DND-41 (cell line): Measurements from ENCODE around the gene SDHB.

Experiments
- ATAC-seq: fragments of 200-7000 bp; cut with Tn5 transposase; 3 replicates; pipeline ENCODE4 v1.9.1; 2021; ENCODE audit warnings: low read depth; ENCODE audit not compliant: insufficient read depth
- DNase-seq: peaks from one replicate; pipeline ENCODE4 v3.0.0-alpha.2; 2020
- H2AFZ ChIP-seq: 2 replicates; pipeline ENCODE4 v1.6.0; 2012; ENCODE audit warnings: low read depth, low read length
- H3K27ac ChIP-seq: 2 replicates; pipeline ENCODE4 v1.5.1; 2012; ENCODE audit warnings: low read length, inconsistent platforms
- H3K27me3 ChIP-seq: fragments of 200-600 bp; sonication (generic); 2 replicates; pipeline ENCODE4 v1.6.0; 2012; ENCODE audit warnings: low read length, mild to moderate bottlenecking, inconsistent platforms; ENCODE audit not compliant: insufficient read depth, poor library complexity
- H3K36me3 ChIP-seq: 2 replicates; pipeline ENCODE4 v1.5.1; 2012; ENCODE audit warnings: low read length, inconsistent platforms; ENCODE audit not compliant: insufficient read depth
- H3K4me1 ChIP-seq: 2 replicates; pipeline ENCODE4 v1.5.1; 2012; ENCODE audit warnings: mild to moderate bottlenecking, low read length; ENCODE audit not compliant: insufficient read depth
- H3K4me2 ChIP-seq: 2 replicates; pipeline ENCODE4 v1.6.0; 2012; ENCODE audit warnings: mild to moderate bottlenecking, moderate library complexity, low read length, inconsistent platforms; ENCODE audit not compliant: insufficient read depth
- H3K4me3 ChIP-seq, 2 experiments: fragments of 200-600 bp in 1 of 2; shearing (Covaris generic) in 1 of 2; 2 replicates each; pipeline ENCODE4 v1.5.1; 2012 to 2016; ENCODE audit warnings: inconsistent platforms in 2 of 2, low read length in 2 of 2, mild to moderate bottlenecking in 2 of 2, low read depth in 1 of 2, moderate library complexity in 1 of 2
- H3K79me2 ChIP-seq: 2 replicates; pipeline ENCODE4 v1.6.0; 2012; ENCODE audit warnings: low read length, inconsistent platforms; ENCODE audit not compliant: insufficient read depth
- H3K9ac ChIP-seq: 2 replicates; pipeline ENCODE4 v1.6.0; 2012; ENCODE audit warnings: low read depth, mild to moderate bottlenecking, inconsistent platforms, low read length, moderate library complexity
- H3K9me3 ChIP-seq: 2 replicates; pipeline ENCODE4 v1.5.1; 2012; ENCODE audit warnings: low read length, moderate library complexity, mild to moderate bottlenecking, inconsistent platforms; ENCODE audit not compliant: insufficient read depth, severe bottlenecking
- H4K20me1 ChIP-seq: 2 replicates; pipeline ENCODE4 v1.6.0; 2012; ENCODE audit warnings: low read length; ENCODE audit not compliant: insufficient read depth
- EZH2 ChIP-seq: IDR thresholded peaks from 3 replicates; pipeline ENCODE4 v1.6.1; 2012; ENCODE audit warnings: borderline replicate concordance, low read depth, mild to moderate bottlenecking, moderate library complexity, low read length, inconsistent platforms; ENCODE audit not compliant: severe bottlenecking
- TF ChIP-seq, protein P1 (sequence below): IDR thresholded peaks from 2 replicates; pipeline ENCODE4 v1.5.1; 2012; ENCODE audit warnings: borderline replicate concordance, low read length, moderate library complexity, mild to moderate bottlenecking; ENCODE audit not compliant: poor library complexity, severe bottlenecking; ENCODE audit errors: extremely low read depth

The SDHB gene

DNA sequence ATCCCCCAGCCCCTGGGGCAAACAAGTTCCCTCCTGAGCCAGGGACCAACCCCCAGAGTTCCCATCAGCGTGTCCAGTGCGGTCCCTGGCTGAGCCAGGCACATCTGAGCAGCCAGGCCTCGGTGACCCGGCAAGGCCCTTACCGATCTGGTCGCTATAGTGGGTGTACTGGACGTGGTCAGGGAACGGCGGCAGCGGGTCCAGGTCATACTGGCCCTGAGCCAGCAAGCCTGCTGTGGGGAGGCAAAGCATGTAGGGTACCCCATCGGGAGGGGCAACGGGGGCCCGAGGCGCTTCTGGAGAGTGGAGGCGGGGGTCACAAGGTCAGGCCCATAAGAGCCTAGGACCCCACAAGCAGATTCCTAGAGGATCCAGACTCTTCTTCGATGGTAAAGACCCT, 76.9 kb downstream of the SDHB start:
- TF ChIP-seq, protein P1, sequence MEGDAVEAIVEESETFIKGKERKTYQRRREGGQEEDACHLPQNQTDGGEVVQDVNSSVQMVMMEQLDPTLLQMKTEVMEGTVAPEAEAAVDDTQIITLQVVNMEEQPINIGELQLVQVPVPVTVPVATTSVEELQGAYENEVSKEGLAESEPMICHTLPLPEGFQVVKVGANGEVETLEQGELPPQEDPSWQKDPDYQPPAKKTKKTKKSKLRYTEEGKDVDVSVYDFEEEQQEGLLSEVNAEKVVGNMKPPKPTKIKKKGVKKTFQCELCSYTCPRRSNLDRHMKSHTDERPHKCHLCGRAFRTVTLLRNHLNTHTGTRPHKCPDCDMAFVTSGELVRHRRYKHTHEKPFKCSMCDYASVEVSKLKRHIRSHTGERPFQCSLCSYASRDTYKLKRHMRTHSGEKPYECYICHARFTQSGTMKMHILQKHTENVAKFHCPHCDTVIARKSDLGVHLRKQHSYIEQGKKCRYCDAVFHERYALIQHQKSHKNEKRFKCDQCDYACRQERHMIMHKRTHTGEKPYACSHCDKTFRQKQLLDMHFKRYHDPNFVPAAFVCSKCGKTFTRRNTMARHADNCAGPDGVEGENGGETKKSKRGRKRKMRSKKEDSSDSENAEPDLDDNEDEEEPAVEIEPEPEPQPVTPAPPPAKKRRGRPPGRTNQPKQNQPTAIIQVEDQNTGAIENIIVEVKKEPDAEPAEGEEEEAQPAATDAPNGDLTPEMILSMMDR, result no peak
- TF ChIP-seq EZH2, result no peak
- no peak overlapping the region for H3K27ac ChIP-seq
- no peak overlapping the region for H3K4me3 ChIP-seq
- H3K4me2 ChIP-seq, result no peak overlapping the region
- DNase-seq (no peak), ATAC-seq (no peak)
- no peak overlapping the region for H2AFZ ChIP-seq
- H3K27me3 ChIP-seq, result no peaks in the 10 kb centered on the region
- H3K4me1 ChIP-seq, result no peaks in the 10 kb centered on the region
- H3K36me3 ChIP-seq, result no peaks in the 10 kb centered on the region
- no peaks in the 10 kb centered on the region; the same call in 1 of the 2 replicates for H4K20me1 ChIP-seq
- H3K9me3 ChIP-seq, result no peaks in the 10 kb centered on the region
- H3K9ac ChIP-seq, result no peak overlapping the region
- H3K79me2 ChIP-seq, result no peaks in the 10 kb centered on the region

- no peaks in the 10 kb centered on the region for H3K4me1 ChIP-seq
These were observed 78.0 kb downstream of the SDHB start for GRCh38 chr1:16975838-16976237.

GRCh38 chr1:16975211-16975610, 78.6 kb downstream of the SDHB start:
- Histone ChIP-seq H3K27ac (no peak overlapping the region), H3K4me1 (no peaks in the 10 kb centered on the region), H3K79me2 (no peaks in the 10 kb centered on the region), H3K36me3 (no peaks in the 10 kb centered on the region), H2AFZ (no peak overlapping the region), H3K4me3 (no peak overlapping the region), H3K9me3 (no peaks in the 10 kb centered on the region), H3K9ac (no peak overlapping the region), H3K4me2 (no peak overlapping the region), H4K20me1 (no peaks in the 10 kb centered on the region; the same call in 1 of the 2 replicates), H3K27me3 (no peaks in the 10 kb centered on the region)
- TF ChIP-seq, protein P1, result no peak
- no peak for TF ChIP-seq EZH2
- DNase-seq (no peak), ATAC-seq (no peak)

More at GRCh38 chr1:16975838-16976237, 78.0 kb downstream of the SDHB start:
- no peak for ATAC-seq
- Histone ChIP-seq H3K36me3 (no peaks in the 10 kb centered on the region), H2AFZ (no peak overlapping the region), H3K27me3 (no peaks in the 10 kb centered on the region), H3K4me3 (no peak overlapping the region), H3K4me2 (no peak overlapping the region), H3K9ac (no peak overlapping the region), H3K9me3 (no peaks in the 10 kb centered on the region), H3K27ac (no peak overlapping the region), H4K20me1 (no peaks in the 10 kb centered on the region; the same call in 1 of the 2 replicates), H3K79me2 (no peaks in the 10 kb centered on the region)
- no peak for DNase-seq
- TF ChIP-seq, protein P1, result no peak
- TF ChIP-seq EZH2, result no peak

- no peak overlapping the region for H3K27ac ChIP-seq
- no peaks in the 10 kb centered on the region for H3K36me3 ChIP-seq
- no peak for ATAC-seq
- H2AFZ ChIP-seq, result no peak overlapping the region
- H3K4me3 ChIP-seq, result no peak overlapping the region
- TF ChIP-seq, protein P1, result no peak
- TF ChIP-seq EZH2, result no peak
- no peaks in the 10 kb centered on the region for H3K9me3 ChIP-seq
- no peak for DNase-seq
- no peaks in the 10 kb centered on the region for H3K4me1 ChIP-seq
- no peaks in the 10 kb centered on the region for H3K27me3 ChIP-seq
- no peak overlapping the region for H3K4me2 ChIP-seq
- no peaks in the 10 kb centered on the region; the same call in 1 of the 2 replicates for H4K20me1 ChIP-seq
- H3K9ac ChIP-seq, result no peak overlapping the region
- H3K79me2 ChIP-seq, result no peaks in the 10 kb centered on the region
These were observed 80.6 kb downstream of the SDHB start for GRCh38 chr1:16973215-16973614.
